ENCODE data around the gene FSTL4.

FSTL4 gene

DNA sequence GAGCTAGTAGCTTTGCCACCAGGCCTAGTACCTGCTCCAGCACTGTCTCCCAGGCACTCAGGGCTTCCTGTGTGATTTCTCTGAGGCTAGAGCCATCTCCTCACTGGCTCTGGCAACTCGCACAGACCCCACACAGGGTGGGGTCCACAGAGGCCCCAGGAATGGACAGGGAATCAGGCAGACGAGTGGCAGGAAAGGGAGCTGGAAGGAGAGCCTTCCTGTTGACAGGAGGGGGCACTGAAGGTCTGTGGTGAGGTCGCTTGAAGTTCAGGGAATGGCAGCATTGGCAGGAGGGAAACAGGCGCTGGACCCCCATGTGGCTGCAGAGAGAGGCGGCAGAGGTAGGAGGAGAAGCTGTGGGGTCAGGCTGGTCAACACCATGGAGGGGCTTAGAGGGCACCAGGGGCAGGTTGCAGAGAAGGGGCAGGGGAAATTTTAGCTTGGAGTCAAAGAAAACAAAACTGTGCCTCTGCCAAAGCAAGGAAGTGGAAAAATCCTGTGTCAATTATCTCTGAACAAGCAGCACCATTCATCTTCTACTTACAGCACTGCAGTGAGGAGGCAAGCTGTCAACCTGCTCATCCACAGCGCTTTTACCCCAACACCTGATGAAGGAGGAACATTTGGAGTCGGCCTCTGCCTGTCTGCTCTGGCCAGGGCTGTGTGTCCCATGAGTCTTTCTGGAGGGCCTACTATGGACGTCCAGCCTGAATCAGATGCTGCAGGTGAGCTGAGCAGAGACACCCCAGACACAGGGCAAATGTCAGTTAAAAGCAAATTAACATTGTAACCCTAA, 270.2 kb downstream of the FSTL4 start:
- FAIRE-seq (no peak), DNase-seq (ENCODE audit: insufficient read length, low spot score) (no peak)
- TF ChIP-seq, protein P1, sequence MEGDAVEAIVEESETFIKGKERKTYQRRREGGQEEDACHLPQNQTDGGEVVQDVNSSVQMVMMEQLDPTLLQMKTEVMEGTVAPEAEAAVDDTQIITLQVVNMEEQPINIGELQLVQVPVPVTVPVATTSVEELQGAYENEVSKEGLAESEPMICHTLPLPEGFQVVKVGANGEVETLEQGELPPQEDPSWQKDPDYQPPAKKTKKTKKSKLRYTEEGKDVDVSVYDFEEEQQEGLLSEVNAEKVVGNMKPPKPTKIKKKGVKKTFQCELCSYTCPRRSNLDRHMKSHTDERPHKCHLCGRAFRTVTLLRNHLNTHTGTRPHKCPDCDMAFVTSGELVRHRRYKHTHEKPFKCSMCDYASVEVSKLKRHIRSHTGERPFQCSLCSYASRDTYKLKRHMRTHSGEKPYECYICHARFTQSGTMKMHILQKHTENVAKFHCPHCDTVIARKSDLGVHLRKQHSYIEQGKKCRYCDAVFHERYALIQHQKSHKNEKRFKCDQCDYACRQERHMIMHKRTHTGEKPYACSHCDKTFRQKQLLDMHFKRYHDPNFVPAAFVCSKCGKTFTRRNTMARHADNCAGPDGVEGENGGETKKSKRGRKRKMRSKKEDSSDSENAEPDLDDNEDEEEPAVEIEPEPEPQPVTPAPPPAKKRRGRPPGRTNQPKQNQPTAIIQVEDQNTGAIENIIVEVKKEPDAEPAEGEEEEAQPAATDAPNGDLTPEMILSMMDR (IDR thresholded peaks at IDR 0.05; ENCODE audit: insufficient read depth, missing control alignments), result peak; percentile 36

DNA sequence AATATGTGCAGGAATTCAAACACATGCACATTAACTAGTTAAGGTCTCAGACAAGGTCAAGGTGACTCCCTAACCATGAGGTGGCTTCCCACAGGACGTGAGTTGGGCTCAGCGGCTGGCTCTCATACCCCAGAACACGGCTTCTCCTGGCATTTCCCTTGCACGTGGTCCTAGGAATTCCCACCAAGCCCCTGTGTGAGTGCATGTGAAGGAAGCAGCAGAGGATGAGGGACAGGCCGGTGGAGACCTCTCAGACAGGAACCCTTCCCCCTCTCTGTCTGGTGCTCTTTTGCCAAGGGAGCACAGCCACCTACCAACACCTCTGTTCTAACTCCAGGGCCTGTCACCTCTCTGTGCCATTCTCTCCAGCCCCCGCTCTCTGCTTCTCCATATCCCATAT, 271.0 kb downstream of the FSTL4 start:
- no peak for DNase-seq (ENCODE audit: insufficient read length, low spot score)
- TF ChIP-seq, protein P1 (IDR thresholded peaks at IDR 0.05; ENCODE audit: insufficient read depth, missing control alignments), result no peak
- FAIRE-seq, result no peak

DNA sequence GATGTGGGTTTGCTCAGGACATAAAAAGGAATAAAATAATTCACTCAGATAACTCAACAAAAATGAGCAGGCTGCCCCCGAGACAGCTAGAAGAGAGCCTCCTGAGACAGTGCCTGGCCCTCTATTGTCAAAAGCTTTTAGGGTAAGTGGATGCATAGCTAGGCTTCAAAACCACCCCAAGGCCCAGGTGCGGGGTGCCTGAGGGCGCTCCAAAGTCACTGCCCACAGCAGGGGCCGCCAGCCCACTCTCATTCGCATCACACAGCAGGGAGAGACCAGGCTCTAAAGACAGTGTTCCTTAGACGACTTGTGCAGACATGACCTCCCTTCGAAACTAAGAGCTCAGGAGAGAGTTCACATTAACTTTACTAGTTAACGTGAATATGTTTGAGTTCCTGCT, 271.5 kb downstream of the FSTL4 start:
- TF ChIP-seq, protein P1 (IDR thresholded peaks at IDR 0.05; ENCODE audit: insufficient read depth, missing control alignments), result no peak
- FAIRE-seq (no peak), DNase-seq (ENCODE audit: insufficient read length, low spot score) (no peak)

DNA sequence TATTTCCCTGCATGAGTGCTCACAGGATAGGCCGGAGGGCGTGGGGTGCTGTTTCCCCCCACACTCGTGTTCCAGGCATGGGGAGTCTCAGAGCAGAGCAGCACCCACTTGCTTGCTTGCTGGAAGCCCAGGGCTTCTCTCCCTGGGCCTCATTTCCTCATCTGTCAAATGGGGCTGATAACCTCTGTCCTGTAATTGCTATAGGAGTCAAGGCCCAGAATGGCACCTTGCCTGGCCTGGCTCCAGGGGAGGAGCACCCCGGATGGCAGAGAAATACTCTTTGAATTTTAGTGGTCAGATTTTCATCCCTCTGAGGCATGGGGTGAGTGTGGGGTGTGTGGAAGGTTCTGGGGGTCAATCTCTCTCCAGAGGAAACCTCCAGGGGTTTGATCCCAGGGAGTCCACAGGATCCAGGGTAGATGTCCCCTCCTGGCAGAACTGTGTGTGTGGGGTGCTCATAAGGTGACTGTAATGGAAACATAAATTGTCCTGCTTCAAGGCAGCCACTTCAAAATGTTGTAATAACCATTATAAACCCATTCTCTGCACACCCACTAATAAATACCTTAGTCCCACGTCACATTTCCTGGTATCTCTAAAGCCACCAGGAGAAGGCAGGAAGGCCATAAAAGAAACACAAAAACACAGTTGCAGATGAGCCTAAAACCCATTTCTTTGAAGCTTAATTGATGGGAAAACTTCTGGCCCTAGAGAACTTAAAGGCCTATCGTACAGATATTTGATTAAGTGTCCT, 272.2 kb downstream of the FSTL4 start:
- TF ChIP-seq, protein P1 (IDR thresholded peaks at IDR 0.05; ENCODE audit: insufficient read depth, missing control alignments), result no peak
- FAIRE-seq, result no peak
- DNase-seq (ENCODE audit: insufficient read length, low spot score), result no peak

DNA sequence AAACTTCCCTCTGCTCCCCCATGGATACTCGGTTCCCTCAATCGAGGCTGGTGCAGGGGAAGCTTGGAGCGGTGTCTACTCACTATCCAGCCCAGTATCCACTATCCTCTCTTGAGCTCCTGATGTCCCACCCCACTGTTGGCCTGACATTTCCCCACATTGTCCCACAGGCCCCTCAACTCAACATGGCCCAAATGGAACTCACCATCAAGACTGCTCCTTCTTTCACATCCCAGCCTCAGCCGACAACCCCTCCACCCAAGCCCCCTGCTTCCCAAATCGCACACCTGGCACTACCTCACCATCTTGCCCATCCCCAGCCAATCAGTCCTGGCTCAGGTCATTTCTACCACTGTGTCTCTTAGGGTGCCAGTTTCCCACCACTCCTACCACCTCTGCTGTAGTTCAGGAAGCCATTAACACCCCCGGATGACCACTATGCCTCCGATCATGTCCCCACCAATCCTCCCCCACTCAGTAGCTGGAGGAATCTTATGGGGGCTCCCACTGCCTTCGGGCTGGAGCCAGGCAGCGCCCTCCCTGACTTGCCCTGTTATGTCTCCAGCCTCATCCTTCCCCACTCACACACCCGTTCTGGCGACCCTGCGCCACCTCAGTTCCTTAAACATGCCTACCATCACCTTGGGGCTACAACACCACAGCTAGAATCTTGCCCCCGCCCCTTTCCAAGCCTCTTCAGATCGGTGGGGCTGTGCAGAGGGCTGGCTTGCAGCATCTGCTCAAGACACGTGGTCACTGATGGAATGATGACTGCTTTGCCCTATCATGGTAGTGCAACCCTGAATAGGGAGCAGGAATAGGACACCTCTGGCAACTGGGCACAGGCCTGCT, 273.6 kb downstream of the FSTL4 start:
- TF ChIP-seq, protein P1 (IDR thresholded peaks at IDR 0.05; ENCODE audit: insufficient read depth, missing control alignments), result no peak
- DNase-seq (ENCODE audit: insufficient read length, low spot score) (no peak), FAIRE-seq (no peak)

DNA sequence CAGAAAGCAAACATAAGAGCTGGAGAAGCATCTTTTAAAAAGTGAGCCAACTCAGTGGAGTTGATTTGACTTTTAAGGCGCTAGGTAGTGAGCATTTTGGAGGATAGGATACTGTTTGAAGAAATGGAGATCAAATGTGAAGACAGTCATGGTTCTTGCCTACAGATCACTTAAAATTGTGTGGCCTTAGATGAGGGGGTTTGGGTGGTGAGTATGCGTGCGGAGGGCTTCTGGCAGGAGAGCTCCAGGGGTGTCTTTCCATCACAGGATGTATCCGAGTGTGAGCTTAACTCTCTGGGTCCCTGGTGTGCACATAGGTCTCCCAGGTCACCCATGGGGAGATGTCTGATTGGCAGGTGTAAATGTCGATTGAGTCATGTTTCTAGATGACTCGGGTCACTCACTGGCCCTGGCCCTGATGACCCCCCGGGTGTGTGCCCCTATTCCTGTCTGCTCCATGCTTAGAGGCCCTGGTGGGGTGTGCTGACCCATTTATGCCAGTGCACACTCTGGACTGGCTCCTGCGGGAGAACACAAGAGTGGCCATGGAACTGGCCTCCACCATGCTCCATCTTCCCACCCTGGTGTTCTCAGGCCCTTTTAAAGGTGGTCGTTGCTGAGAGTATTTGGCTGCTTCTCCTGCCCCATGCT, 274.4 kb downstream of the FSTL4 start:
- FAIRE-seq, result no peak
- DNase-seq (ENCODE audit: insufficient read length, low spot score), result no peak
- TF ChIP-seq, protein P1 (IDR thresholded peaks at IDR 0.05; ENCODE audit: insufficient read depth, missing control alignments), result no peak

Data from D721Med (cell line).